ENCODE results near the gene NANP.

Gene NANP

DNA sequence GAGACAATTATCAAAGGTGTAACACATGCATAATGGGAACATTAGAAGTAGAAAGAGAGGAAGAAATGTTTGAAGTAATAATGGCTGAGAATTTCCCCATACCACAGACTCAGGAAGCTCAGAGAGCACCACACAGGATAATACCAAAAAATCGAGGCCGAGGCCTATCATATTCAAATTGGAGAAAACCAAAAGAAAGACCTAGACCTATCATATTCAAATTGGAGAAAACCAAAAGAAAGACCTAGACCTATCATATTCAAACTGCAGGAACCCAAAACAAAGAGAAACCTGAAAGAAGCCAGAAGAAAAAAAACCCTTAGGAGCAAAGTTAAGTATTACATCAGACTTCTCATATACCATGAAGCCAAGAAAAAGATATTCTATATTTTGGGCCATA is 56.5 kb downstream of the NANP start:
- no peak for DNase-seq

DNA sequence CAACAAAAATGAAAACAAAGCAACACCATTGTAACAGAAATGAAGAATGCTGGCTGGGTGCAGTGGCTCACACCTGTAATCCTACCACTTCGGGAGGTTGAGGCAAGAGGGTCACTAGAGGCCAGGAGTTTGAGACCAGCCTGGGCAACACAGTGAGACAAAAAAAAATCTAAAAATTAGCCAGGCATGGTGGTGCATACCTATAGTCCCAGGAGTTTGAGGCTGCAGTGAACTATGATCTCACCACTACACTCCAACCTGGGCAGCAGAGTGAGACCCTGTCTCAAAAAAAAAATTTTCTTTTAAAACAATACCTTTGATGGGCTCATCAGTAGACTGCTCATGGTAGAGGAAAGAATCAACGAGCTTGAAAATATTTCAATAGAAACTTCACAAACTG is 57.0 kb downstream of the NANP start:
- no peak for DNase-seq

DNA sequence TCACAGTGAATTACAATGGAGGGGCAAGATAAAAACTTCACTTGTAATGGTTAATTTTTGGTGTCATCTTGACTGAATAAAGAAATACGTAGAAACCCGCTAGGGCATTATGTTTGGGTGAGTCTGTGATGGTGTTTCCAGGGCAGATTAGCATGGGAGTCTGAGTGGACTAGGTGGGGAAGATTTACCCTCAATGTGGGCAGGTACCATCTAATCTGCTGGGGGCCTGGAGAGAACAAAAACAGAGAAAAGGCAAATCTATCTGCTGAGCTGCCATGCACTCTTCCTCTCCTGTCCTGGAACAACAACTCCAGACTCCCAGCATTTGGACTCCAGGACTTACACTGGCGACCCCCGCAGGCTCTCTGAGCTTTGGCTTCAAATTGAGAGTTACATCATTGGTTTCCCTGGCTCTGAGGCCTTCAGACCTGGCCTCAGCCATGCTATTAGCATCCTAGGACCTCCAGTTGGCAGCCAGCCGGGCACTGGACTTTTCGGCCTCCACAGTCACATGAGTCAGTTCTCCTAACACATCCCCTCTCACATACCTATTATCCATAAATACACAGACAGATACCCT is 58.1 kb downstream of the NANP start:
- no peak for DNase-seq

DNA sequence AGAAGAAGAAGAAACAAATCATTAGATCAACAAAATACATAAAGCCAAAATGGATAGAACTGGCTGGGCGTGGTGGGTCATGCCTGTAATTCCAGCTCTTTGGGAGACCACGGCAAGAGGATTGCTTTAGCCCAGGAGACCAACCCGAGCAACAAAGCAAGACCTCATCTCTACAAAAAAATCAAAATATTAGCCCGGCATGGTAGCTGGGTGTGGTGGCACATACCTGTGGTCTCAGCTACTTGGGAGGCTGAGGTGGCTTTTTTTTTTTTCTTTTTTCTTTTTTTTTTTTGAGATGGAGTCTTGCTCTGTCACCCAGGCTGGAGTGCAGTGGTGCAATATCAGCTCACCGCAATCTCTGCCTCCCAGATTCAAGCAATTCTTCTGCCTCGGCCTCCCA is 59.9 kb downstream of the NANP start:
- DNase-seq = no peak

DNA sequence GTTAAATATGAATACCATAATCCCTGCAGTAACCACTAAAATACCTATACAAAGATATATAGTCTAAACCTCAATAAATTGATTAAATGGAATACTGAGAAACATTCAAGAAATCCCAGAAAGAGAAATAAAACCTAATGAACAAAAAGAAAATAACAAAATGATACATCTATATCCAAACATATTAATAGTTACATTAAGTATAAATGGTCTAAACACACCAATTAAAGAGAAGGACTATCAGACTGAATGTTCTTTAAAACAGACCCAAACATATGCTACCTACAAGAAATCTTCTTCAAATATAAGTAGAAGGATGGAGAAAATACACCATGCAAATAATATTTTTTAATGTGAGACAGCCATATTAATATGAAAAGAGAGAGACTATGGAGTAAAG is 60.5 kb downstream of the NANP start:
- DNase-seq = no peak

Data from GOT3 (cell line).